Middle frontal gyrus (tissue), 1 donor: ENCODE data around the gene SNED1.

Experiments used
- DNase-seq: peaks from one replicate; pipeline ENCODE4 v3.0.0-alpha.2; 2015; ENCODE audit warnings: low spot score; ENCODE audit errors: extremely low spot score

Gene SNED1

GRCh38 chr2:240991378-240992263, 6.8 kb upstream of the SNED1 start:
- DNase-seq: peak; percentile 50

GRCh38 chr2:240992572-240993291, 5.7 kb upstream of the SNED1 start:
- DNase-seq: no peak

- DNase-seq: no peak
Observed at GRCh38 chr2:240993446-240994170, 4.8 kb upstream of the SNED1 start.

GRCh38 chr2:240994171-240994896, 4.1 kb upstream of the SNED1 start:
- no peak for DNase-seq

GRCh38 chr2:240995041-240996021, 3.1 kb upstream of the SNED1 start:
- DNase-seq: no peak

GRCh38 chr2:240996161-240996833, 2.1 kb upstream of the SNED1 start:
- DNase-seq: no peak

- no peak for DNase-seq
Observed at GRCh38 chr2:240996834-240997140, 1.6 kb upstream of the SNED1 start.

GRCh38 chr2:240997141-240997855, 1.1 kb upstream of the SNED1 start:
- no peak for DNase-seq

- no peak for DNase-seq
Observed at GRCh38 chr2:240998706-240998994, 232 bp downstream of the SNED1 start.

GRCh38 chr2:240998995-240999791, 775 bp downstream of the SNED1 start:
- DNase-seq: no peak

GRCh38 chr2:240999873-241000541, 1.6 kb downstream of the SNED1 start:
- no peak for DNase-seq

- no peak for DNase-seq
Observed at GRCh38 chr2:241000831-241001321, 2.5 kb downstream of the SNED1 start.

GRCh38 chr2:241001413-241002274, 3.2 kb downstream of the SNED1 start:
- DNase-seq: no peak

GRCh38 chr2:241002275-241003046, 4.0 kb downstream of the SNED1 start:
- DNase-seq: no peak

GRCh38 chr2:241003047-241003360, 4.6 kb downstream of the SNED1 start:
- no peak for DNase-seq

- no peak for DNase-seq
Observed at GRCh38 chr2:241003369-241003768, 5.0 kb downstream of the SNED1 start.
